Stimulated activated naive B cell treated with anti-CD40 and anti-IgM and Interleukin-4, amounts not matched to agents 10 μg/mL and 1 μg/mL and 100 μg/mL, for 72 hours (primary cell): ENCODE results near the gene TMEM139.
A peak's percentile ranks its signal among the peaks of the same experiment; 100 is the strongest.
"Not testable (repeated sequence)": the region's sequence is repeated elsewhere in the genome, so short reads cannot be mapped to it uniquely, and the experiment has no call there.

Experiments used
- ATAC-seq, 2 donors: fragments of 150-1000 bp; cut with Tn5 transposase; replicated peaks; 2 replicates each; pipeline ENCODE4 v1.10.0; 2021; ENCODE audit warnings: moderate library complexity in 1 of 2
- DNase-seq: peaks from one replicate; pipeline ENCODE4 v3.0.0; 2021
- H3K27ac Mint-ChIP-seq: one replicate; pipeline ENCODE4 v1.8.0; 2022; ENCODE audit warnings: mild to moderate bottlenecking, mixed read lengths
- H3K27me3 Mint-ChIP-seq, 2 donors: one replicate each; pipeline ENCODE4 v1.8.0; 2022; ENCODE audit warnings: mixed read lengths in 2 of 2
- H3K36me3 Mint-ChIP-seq, 2 donors: one replicate each; pipeline ENCODE4 v1.8.0; 2022; ENCODE audit warnings: mixed read lengths in 2 of 2, mild to moderate bottlenecking in 1 of 2
- H3K4me1 Mint-ChIP-seq, 2 donors: one replicate each; pipeline ENCODE4 v1.8.0; 2022; ENCODE audit warnings: mixed read lengths in 2 of 2, mild to moderate bottlenecking in 1 of 2
- H3K4me3 Mint-ChIP-seq, 2 donors: one replicate each; pipeline ENCODE4 v1.8.0; 2022; ENCODE audit warnings: mild to moderate bottlenecking in 2 of 2, mixed read lengths in 2 of 2, moderate library complexity in 1 of 2
- H3K9me3 Mint-ChIP-seq, 2 donors: one replicate each; pipeline ENCODE4 v1.8.0; 2022; ENCODE audit warnings: mixed read lengths in 2 of 2, mild to moderate bottlenecking in 1 of 2

Gene TMEM139

DNA sequence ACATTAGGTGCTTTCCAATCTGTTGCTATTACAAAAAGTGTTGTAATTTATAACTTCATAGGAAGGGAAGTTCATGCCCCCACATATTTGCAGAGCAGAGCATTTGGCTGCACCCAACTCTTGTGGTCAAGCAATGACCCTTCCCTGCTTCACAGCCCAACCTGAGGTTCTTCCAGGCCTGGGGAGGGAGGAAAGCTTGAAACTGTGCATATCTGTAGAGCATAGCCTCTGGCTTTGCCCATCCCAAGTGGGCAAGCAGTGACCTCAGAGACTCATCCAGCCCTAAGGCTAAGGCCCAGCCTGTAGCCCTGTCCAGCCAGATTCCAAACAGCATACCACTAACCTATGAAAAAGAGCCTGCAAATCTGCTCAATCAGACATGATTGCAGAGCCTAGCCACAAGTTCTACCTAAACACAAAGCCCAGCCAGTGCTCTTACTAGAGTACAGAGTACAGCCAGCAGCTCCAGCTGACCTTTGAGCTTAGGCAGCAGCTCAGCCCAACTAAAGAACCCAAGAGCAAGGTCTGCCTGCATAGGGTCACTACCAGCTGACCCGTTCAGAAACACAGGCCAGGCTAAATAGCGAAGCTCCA is 35.9 kb upstream of the TMEM139 start:
- H3K27me3 Mint-ChIP-seq = no peaks in the 10 kb centered on the region
- H3K9me3 Mint-ChIP-seq = peaks cover 10 to 12% of the 10 kb centered on the region in 2 donors
- H3K36me3 Mint-ChIP-seq = peaks cover 8 to 9% of the 10 kb centered on the region in 2 donors
- H3K4me3 Mint-ChIP-seq = no peak overlapping the region
- ATAC-seq (no peak), DNase-seq (no peak)
- H3K27ac Mint-ChIP-seq = no peak overlapping the region
- peaks cover 15 to 45% of the 10 kb centered on the region in 2 donors for H3K4me1 Mint-ChIP-seq

- no peak overlapping the region for H3K27ac Mint-ChIP-seq
These were observed 34.6 kb upstream of the TMEM139 start for GRCh38 chr7:143250199-143250598.

DNA sequence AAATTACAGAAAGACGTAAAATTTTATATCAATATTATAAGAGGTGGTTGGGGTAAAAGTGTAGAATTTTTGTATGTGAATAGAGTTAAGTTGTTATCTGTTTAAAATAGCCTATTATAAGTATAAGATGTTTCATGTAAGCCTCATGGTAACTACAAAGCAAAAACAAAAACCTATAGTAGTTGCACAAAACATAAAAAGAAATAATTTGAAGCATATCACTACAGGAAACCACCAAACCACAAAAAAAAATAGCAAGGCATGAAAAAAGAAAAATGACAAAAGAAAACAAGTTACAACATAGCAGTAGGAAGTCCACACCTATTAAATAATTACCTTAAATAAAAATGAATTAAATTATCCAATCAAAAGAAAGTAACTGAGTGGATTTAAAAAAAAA is 33.9 kb upstream of the TMEM139 start:
- ATAC-seq (no peak), DNase-seq (no peak)
- H3K36me3 Mint-ChIP-seq = peaks cover 9 to 11% of the 10 kb centered on the region in 2 donors
- peaks cover 15 to 17% of the 10 kb centered on the region in 2 donors for H3K9me3 Mint-ChIP-seq
- no peak overlapping the region for H3K27ac Mint-ChIP-seq
- peak overlapping the region in 1 of 2 donors; percentile 18 for H3K4me3 Mint-ChIP-seq
- peaks cover 17 to 40% of the 10 kb centered on the region in 2 donors for H3K4me1 Mint-ChIP-seq
- H3K27me3 Mint-ChIP-seq = no peaks in the 10 kb centered on the region

More at GRCh38 chr7:143250199-143250598, 34.6 kb upstream of the TMEM139 start:
- Mint-ChIP-seq H3K4me3 (no peak overlapping the region), H3K27me3 (no peaks in the 10 kb centered on the region), H3K4me1 (peaks cover 15 to 45% of the 10 kb centered on the region in 2 donors), H3K9me3 (peaks cover 15 to 17% of the 10 kb centered on the region in 2 donors), H3K36me3 (peaks cover 9 to 11% of the 10 kb centered on the region in 2 donors)
- DNase-seq = no peak
- ATAC-seq = no peak

GRCh38 chr7:143252006-143252405 is 32.8 kb upstream of the TMEM139 start:
- Mint-ChIP-seq H3K9me3 (peaks cover 15 to 17% of the 10 kb centered on the region in 2 donors), H3K36me3 (peaks cover 9 to 11% of the 10 kb centered on the region in 2 donors), H3K4me3 (no peak overlapping the region), H3K27ac (no peak overlapping the region), H3K4me1 (peaks cover 22 to 43% of the 10 kb centered on the region in 2 donors), H3K27me3 (no peaks in the 10 kb centered on the region)
- no peak for DNase-seq
- no peak for ATAC-seq

- Mint-ChIP-seq H3K36me3 (peaks cover 1 to 8% of the 10 kb centered on the region in 2 donors), H3K27me3 (no peaks in the 10 kb centered on the region), H3K9me3 (peaks cover 8 to 12% of the 10 kb centered on the region in 2 donors), H3K4me3 (no peak overlapping the region), H3K4me1 (peaks cover 22 to 32% of the 10 kb centered on the region in 2 donors), H3K27ac (no peak overlapping the region)
- DNase-seq = no peak
- ATAC-seq = no peak
These were observed 29.2 kb upstream of the TMEM139 start for GRCh38 chr7:143255564-143255963.

GRCh38 chr7:143256325-143256724 is 28.4 kb upstream of the TMEM139 start:
- Mint-ChIP-seq H3K9me3 (peaks cover 8 to 10% of the 10 kb centered on the region in 2 donors), H3K27ac (peak overlapping the region; percentile 68), H3K4me3 (no peak overlapping the region), H3K36me3 (peaks cover 0 to 8% of the 10 kb centered on the region in 2 donors), H3K4me1 (peaks cover 20 to 24% of the 10 kb centered on the region in 2 donors), H3K27me3 (no peaks in the 10 kb centered on the region)
- no peak for DNase-seq
- ATAC-seq = peak in 1 of 2 donors; percentile 30

- peaks cover 0 to 8% of the 10 kb centered on the region in 2 donors for H3K36me3 Mint-ChIP-seq
These were observed 27.8 kb upstream of the TMEM139 start for GRCh38 chr7:143256932-143257331.

GRCh38 chr7:143257501-143257900 is 27.3 kb upstream of the TMEM139 start:
- ATAC-seq (no peak), DNase-seq (no peak)
- Mint-ChIP-seq H3K9me3 (peaks cover 8% of the 10 kb centered on the region in 2 donors), H3K27me3 (no peaks in the 10 kb centered on the region), H3K36me3 (peaks cover 0 to 8% of the 10 kb centered on the region in 2 donors), H3K4me3 (no peak overlapping the region), H3K4me1 (peaks cover 15% of the 10 kb centered on the region in 2 donors), H3K27ac (no peak overlapping the region)

More at GRCh38 chr7:143256932-143257331, 27.8 kb upstream of the TMEM139 start:
- Mint-ChIP-seq H3K27ac (peak overlapping the region; percentile 68), H3K27me3 (no peaks in the 10 kb centered on the region), H3K4me3 (no peak overlapping the region), H3K4me1 (peaks cover 18 to 19% of the 10 kb centered on the region in 2 donors), H3K9me3 (peaks cover 8 to 10% of the 10 kb centered on the region in 2 donors)
- ATAC-seq (peak; percentile 86 to 93), DNase-seq (no peak)

DNA sequence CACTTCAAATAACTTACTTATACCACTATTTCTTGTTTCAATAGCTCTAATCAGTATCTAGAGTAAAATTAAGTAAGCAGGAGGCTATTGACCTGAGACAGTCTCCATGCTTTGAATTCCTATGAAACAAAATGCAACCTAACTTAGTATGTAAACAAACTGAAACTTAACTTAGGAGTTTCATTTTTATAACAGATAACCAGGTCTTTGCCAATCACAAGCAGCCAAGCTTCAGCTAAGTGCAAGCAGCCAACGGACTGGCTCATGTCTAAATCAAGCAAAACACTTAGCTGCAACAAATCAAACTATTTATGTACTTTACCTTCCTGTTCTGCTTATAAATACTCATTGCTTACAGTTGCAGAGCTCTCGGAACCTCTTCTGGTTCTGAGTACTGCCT is 25.9 kb upstream of the TMEM139 start:
- H3K4me1 Mint-ChIP-seq = peaks cover 14 to 18% of the 10 kb centered on the region in 2 donors
- peak overlapping the region; percentile 27 to 48 for H3K4me3 Mint-ChIP-seq
- H3K36me3 Mint-ChIP-seq = peaks cover 4 to 5% of the 10 kb centered on the region in 2 donors
- H3K27me3 Mint-ChIP-seq = no peaks in the 10 kb centered on the region
- no peak for ATAC-seq
- H3K27ac Mint-ChIP-seq = peak overlapping the region; percentile 65
- DNase-seq = no peak
- H3K9me3 Mint-ChIP-seq = peaks cover 5 to 6% of the 10 kb centered on the region in 2 donors

GRCh38 chr7:143259765-143260164 is 25.0 kb upstream of the TMEM139 start:
- Mint-ChIP-seq H3K27ac (peak overlapping the region; percentile 26), H3K4me1 (peaks cover 21 to 25% of the 10 kb centered on the region in 2 donors)
- no peak for DNase-seq

DNA sequence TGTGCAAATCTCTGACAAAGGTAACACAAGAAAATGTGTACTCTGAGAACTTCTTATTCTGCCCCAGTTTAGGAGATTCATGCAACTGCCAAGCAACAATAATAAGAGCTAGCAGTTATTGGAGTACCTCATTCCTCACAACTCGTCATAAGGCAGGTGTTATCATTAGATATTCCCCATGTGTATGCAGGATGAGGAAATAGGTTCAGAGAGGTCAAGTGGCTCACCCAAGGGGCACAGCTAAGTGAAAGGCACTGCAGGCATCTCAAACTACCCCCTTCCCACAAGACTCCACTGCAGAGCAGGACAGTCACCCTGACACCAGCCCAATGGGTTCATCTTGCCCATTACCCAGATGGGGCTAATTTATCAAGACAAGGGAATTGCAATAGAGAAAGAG is 22.9 kb upstream of the TMEM139 start:
- peaks cover 19 to 28% of the 10 kb centered on the region in 2 donors for H3K4me1 Mint-ChIP-seq
- DNase-seq = no peak
- no peak overlapping the region for H3K27ac Mint-ChIP-seq
- no peaks in the 10 kb centered on the region for H3K9me3 Mint-ChIP-seq
- no peaks in the 10 kb centered on the region for H3K27me3 Mint-ChIP-seq
- peak overlapping the region in 1 of 2 donors; percentile 54 for H3K4me3 Mint-ChIP-seq
- ATAC-seq = no peak
- peaks cover 17 to 22% of the 10 kb centered on the region in 2 donors for H3K36me3 Mint-ChIP-seq

More at GRCh38 chr7:143259765-143260164, 25.0 kb upstream of the TMEM139 start:
- Mint-ChIP-seq H3K27me3 (no peaks in the 10 kb centered on the region), H3K9me3 (no peaks in the 10 kb centered on the region), H3K4me3 (no peak overlapping the region), H3K36me3 (peaks cover 6 to 14% of the 10 kb centered on the region in 2 donors)
- no peak for ATAC-seq

- Mint-ChIP-seq H3K36me3 (peaks cover 22 to 27% of the 10 kb centered on the region in 2 donors), H3K9me3 (no peaks in the 10 kb centered on the region), H3K4me1 (peaks cover 19 to 33% of the 10 kb centered on the region in 2 donors), H3K27ac (peak within 1 kb of the TSS; percentile 95), H3K27me3 (no peaks in the 10 kb centered on the region), H3K4me3 (peak within 1 kb of the TSS; percentile 95 to 99)
- DNase-seq (peak; percentile 72), ATAC-seq (peak; percentile 98 to 99)
These were observed 21.2 kb upstream of the TMEM139 start, which contains the start of gene GSTK1 for GRCh38 chr7:143263266-143264195. TSS of gene GSTK1 (plus strand) at chr7:143263441. CDS start at chr7:143263514, 73 bp downstream.

DNA sequence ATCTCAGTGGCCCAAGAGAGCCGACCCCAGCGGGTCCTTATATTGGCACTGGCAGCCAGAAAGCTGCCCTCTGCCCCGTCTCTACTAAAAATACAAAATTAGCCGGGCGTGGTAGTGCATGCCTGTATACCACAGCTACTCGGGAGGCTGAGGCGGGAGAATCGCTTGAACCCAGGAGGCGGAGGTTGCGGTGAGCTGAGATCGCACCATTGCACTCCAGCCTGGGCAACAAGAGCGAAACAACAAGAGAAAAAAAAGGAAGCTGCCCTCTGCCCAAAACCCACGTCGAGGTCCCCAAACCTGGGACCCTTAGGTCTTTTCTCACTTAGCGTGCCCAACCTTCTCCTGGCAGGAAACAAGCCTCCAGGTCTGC is 20.6 kb upstream of the TMEM139 start:
- H3K36me3 Mint-ChIP-seq = peaks cover 26 to 34% of the 10 kb centered on the region in 2 donors
- not testable (repeated sequence) for ATAC-seq, H3K9me3 Mint-ChIP-seq, DNase-seq, H3K27me3 Mint-ChIP-seq
- H3K4me3 Mint-ChIP-seq = peak overlapping the region; percentile 95 to 99
- peaks cover 17 to 33% of the 10 kb centered on the region in 2 donors for H3K4me1 Mint-ChIP-seq
- H3K27ac Mint-ChIP-seq = peak overlapping the region; percentile 92

DNA sequence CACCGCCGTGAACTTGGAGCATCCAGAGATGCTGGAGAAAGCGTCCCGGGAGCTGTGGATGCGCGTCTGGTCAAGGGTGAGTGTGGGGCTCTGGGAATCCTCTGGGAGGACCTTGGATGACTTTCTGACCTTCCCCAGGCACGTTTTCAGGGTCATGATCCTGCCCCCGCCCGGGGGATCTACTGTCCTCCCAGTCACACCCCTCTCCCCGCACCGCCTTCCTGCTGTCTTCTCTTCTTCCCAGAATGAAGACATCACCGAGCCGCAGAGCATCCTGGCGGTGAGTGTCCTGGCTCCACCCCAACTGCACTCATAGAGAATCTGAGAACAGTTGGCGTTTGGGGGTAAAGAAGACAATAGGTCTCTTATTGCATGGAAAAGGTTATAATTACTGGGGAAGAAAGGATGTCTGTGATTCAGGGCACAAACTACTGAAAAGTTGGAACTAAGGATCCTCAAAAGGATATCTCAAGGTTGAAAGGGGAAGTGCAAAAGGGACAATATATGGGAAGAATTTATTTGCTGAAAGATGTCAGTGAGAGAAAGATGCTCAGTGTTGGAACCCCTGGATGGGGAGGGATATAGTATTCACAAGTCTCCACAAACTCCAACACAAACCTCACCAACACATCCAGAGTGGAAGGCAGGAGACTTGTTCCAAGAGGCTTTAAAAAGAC is 19.6 kb upstream of the TMEM139 start:
- no peak for DNase-seq
- Mint-ChIP-seq H3K27me3 (no peaks in the 10 kb centered on the region), H3K9me3 (no peaks in the 10 kb centered on the region), H3K27ac (no peak overlapping the region), H3K36me3 (peaks cover 31 to 43% of the 10 kb centered on the region in 2 donors), H3K4me1 (peaks cover 14 to 33% of the 10 kb centered on the region in 2 donors), H3K4me3 (peak overlapping the region; percentile 95 to 99)
- ATAC-seq = no peak
